Kidney (tissue), 14 donors: ENCODE data around the gene ZDHHC1. TPM values are rescaled to one million over a fixed set of nuclear protein-coding genes. Genes with fewer than 3 reads are reported as not detected.

Experiments used
- DNase-seq, 5 donors: peaks; one replicate each; pipeline ENCODE4 v3.0.0-alpha.2; 2013 to 2020
- FAIRE-seq: peaks from 2 replicates; lab custom pipeline; 2012; peaks lifted over from hg19 to GRCh38; lab: Jason Lieb, UNC
- H3K27ac ChIP-seq, 2 donors: one replicate each; pipeline ENCODE4 v1.7.0; 2013; ENCODE audit warnings: low read depth in 2 of 2, low read length in 2 of 2, inconsistent platforms in 1 of 2
- H3K27me3 ChIP-seq: one replicate; pipeline ENCODE4 v1.7.1; 2013; ENCODE audit warnings: low read length, inconsistent platforms; ENCODE audit not compliant: control insufficient read depth, insufficient read depth
- H3K36me3 ChIP-seq, 3 donors: one replicate each; pipeline versions ENCODE4 v1.7.0 to v1.7.1; 2013; ENCODE audit warnings: low read length in 3 of 3, control low read depth in 1 of 3, inconsistent platforms in 1 of 3; ENCODE audit not compliant: insufficient read depth in 3 of 3, control insufficient read depth in 2 of 3
- H3K4me1 ChIP-seq, 3 donors: one replicate each; pipeline versions ENCODE4 v1.7.0 to v1.7.1; 2013; ENCODE audit warnings: low read length in 3 of 3, inconsistent platforms in 1 of 3, low read depth in 1 of 3; ENCODE audit not compliant: control insufficient read depth in 2 of 3, insufficient read depth in 2 of 3
- H3K4me3 ChIP-seq, 3 donors: one replicate each; pipeline versions ENCODE4 v1.7.0 to v1.8.1; 2013; ENCODE audit warnings: low read length in 3 of 3, control low read depth in 1 of 3, inconsistent platforms in 1 of 3
- H3K9ac ChIP-seq, 3 donors: one replicate each; pipeline versions ENCODE4 v1.7.0 to v1.7.1; 2013; ENCODE audit warnings: low read length in 3 of 3, control low read depth in 1 of 3, inconsistent platforms in 1 of 3
- H3K9me3 ChIP-seq, 3 donors: one replicate each; pipeline versions ENCODE4 v1.7.0 to v1.7.1; 2013; ENCODE audit warnings: low read length in 3 of 3, control low read depth in 1 of 3, inconsistent platforms in 1 of 3; ENCODE audit not compliant: control insufficient read depth in 2 of 3, insufficient read depth in 1 of 3
- intact Hi-C: fragments of 100-400 bp; cut with DNase I; formaldehyde crosslinking; loops from one replicate; pipeline ENCODE4 v1.11.1; 2022
- polyA plus RNA-seq: library from polyadenylated mRNA; stranded (reverse); fragments of 350-450 nt; fragmentation: Illumina TruSeq; extraction: RNeasy Lipid Tissue Mini Kit (QIAGEN cat#74804); gene quantifications from one replicate; pipeline ENCODE4 v1.2.3, GENCODE V29; 2014; ENCODE audit warnings: low read depth, low replicate concordance; ENCODE audit not compliant: insufficient read depth
- total RNA-seq: library from RNA; stranded (reverse); fragmentation: NEBNext Ultra II Directional; extraction: Animal tissue kit (Norgen Biotek cat#: 25700); gene quantifications from one replicate; pipeline ENCODE4 v1.2.1, GENCODE V29; 2021
- TF ChIP-seq, protein P1 (sequence below): IDR thresholded peaks from 3 replicates; pipeline ENCODE4 v1.5.1; 2012; ENCODE audit warnings: mild to moderate bottlenecking, moderate library complexity, borderline replicate concordance; ENCODE audit not compliant: insufficient read depth; ENCODE audit errors: extremely low read depth
- donor health status: control.
- donor health status: control.
- donor health status: control.
- donor health status: control.
- donor health status: control.
- donor health status: DM: yes; HTN: yes; CAD: no.
- donor health status: Normal renal cell carcinoma (clear cell type).

The ZDHHC1 gene
- total and polyA plus RNA-seq, 2 donors from 2014 or later: 14.6 to 23.6 TPM

DNA sequence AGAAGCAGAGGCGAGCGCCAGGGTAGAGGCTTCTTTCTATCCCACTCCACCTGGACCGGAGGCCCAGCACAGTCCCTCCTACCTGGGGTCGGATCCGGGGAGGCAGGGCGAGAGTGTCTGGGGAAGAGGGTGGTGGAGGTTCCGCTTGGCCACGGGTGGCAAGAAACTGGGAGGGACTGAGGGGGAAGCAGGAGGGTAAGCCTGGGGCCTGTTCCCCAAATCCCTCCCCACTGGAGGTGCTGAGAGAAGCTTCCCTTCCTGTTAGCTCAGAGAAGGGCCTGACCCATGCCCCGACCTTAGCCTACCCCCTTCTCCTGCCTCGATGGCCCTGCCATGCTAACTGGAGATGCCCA, 21.2 kb downstream of the ZDHHC1 start:
- Histone ChIP-seq H3K4me3 (no peak overlapping the region), H3K36me3 (no peaks in the 10 kb centered on the region), H3K4me1 (peaks cover 0 to 36% (median 0%) of the 10 kb centered on the region in 3 donors), H3K27ac (no peak overlapping the region), H3K27me3 (no peaks in the 10 kb centered on the region), H3K9ac (no peak overlapping the region), H3K9me3 (no peaks in the 10 kb centered on the region)
- no peak for FAIRE-seq
- TF ChIP-seq, protein P1, sequence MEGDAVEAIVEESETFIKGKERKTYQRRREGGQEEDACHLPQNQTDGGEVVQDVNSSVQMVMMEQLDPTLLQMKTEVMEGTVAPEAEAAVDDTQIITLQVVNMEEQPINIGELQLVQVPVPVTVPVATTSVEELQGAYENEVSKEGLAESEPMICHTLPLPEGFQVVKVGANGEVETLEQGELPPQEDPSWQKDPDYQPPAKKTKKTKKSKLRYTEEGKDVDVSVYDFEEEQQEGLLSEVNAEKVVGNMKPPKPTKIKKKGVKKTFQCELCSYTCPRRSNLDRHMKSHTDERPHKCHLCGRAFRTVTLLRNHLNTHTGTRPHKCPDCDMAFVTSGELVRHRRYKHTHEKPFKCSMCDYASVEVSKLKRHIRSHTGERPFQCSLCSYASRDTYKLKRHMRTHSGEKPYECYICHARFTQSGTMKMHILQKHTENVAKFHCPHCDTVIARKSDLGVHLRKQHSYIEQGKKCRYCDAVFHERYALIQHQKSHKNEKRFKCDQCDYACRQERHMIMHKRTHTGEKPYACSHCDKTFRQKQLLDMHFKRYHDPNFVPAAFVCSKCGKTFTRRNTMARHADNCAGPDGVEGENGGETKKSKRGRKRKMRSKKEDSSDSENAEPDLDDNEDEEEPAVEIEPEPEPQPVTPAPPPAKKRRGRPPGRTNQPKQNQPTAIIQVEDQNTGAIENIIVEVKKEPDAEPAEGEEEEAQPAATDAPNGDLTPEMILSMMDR: no peak
- DNase-seq: peak in 1 of 5 donors; percentile 70
- intact Hi-C loops: no loop called here

DNA sequence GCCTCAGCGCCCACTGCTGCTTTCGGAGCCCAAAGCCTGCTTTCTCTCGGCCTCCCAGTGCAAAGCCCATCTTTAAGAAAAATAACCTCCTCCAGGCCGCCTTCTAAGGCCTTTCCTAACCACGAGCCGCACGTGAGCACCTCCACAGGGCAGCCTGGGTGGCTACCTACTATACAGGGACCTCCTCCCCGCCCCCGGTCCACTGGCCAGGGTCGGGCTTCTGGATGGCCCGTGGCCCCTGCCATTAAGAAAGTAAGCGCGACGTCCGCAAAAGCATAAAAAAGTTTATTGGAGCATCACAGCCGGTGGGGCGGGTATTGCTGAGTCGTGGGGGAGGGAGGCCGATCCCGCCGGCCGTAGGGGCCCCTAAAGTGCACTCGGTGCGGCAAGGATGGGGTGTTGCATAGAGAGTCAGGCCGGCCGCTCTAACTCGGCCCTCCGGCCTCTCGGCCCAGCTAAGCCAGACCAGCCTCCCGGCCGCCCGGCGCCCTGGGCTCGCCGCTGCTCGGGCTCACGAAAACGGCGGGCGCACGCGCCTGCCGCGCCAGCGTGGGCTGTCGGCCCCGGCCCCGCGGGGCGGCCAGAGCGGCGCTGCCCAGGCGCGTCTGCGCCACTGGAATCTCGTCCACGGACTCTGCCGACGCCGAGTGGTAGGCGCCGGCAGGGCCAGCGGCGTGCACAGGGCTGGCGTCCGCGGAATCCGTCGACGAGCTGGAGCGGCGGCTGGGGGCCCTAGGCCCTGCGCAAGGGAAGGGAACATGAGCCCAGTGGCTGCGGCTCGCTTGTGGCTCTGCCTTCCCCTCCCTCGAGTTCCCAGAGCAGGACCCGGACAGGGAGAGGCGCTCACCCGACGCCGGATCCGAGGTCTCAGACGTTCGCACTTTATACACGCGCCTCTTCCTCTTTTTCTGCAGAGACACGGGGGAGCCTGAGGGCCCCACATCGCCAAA, 21.8 kb downstream of the ZDHHC1 start:
- DNase-seq (peak; percentile 56 to 80 (median 72)), FAIRE-seq (no peak)
- no peaks in the 10 kb centered on the region for H3K9me3 ChIP-seq
- no peaks in the 10 kb centered on the region for H3K36me3 ChIP-seq
- peak overlapping the region in 1 of 3 donors; percentile 42 for H3K9ac ChIP-seq
- TF ChIP-seq, protein P1: no peak
- no peaks in the 10 kb centered on the region for H3K27me3 ChIP-seq
- peak overlapping the region in 1 of 2 donors; percentile 25 for H3K27ac ChIP-seq
- peak overlapping the region in 1 of 3 donors; percentile 40 for H3K4me3 ChIP-seq
- H3K4me1 ChIP-seq: peaks cover 0 to 36% (median 0%) of the 10 kb centered on the region in 3 donors
- intact Hi-C loops: no loop called here

DNA sequence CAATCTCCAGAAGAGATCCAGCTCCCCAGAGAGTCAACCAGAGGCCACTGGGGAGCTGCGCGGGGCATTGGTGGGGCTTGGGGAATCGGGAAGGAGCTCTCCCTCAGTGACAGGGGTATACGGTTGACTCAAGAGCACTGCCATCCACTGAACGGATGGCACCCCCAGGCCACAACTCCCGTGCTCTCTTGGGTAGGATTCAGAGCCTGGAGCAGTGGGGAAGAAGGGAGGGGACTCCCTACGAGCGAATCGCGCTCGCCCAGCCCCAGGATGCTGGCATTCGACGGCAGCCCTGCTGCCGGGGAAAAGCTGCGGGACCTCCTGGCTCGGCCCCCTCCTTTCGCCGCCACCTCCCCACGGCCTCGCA, 22.5 kb downstream of the ZDHHC1 start:
- H3K4me3 ChIP-seq: peak overlapping the region in 1 of 3 donors; percentile 40
- peaks cover 0 to 32% (median 0%) of the 10 kb centered on the region in 3 donors for H3K4me1 ChIP-seq
- no peaks in the 10 kb centered on the region for H3K9me3 ChIP-seq
- no peaks in the 10 kb centered on the region for H3K36me3 ChIP-seq
- intact Hi-C loops: no loop called here
- FAIRE-seq (no peak), DNase-seq (no peak)
- peak overlapping the region; percentile 25 to 80 for H3K27ac ChIP-seq
- no peaks in the 10 kb centered on the region for H3K27me3 ChIP-seq
- H3K9ac ChIP-seq: peak overlapping the region in 1 of 3 donors; percentile 42
- TF ChIP-seq, protein P1: no peak
